Ishikawa (cell line): ENCODE results near the gene OR8D4.

Experiments
- CEBPB ChIP-seq: IDR thresholded peaks from 2 replicates; pipeline ENCODE4 v1.6.1; 2012
- EGR1 ChIP-seq: IDR thresholded peaks from 2 replicates; pipeline ENCODE4 v1.6.1; 2012
- FOXM1 ChIP-seq: IDR thresholded peaks from 2 replicates; pipeline ENCODE4 v1.6.1; 2012; ENCODE audit warnings: low read depth, borderline replicate concordance
- RAD21 ChIP-seq: IDR thresholded peaks from 2 replicates; pipeline ENCODE4 v1.6.1; 2012; ENCODE audit warnings: low read depth
- TAF1 ChIP-seq: IDR thresholded peaks from 2 replicates; pipeline ENCODE4 v1.6.1; 2012; ENCODE audit warnings: low read depth, mild to moderate bottlenecking
- TCF12 ChIP-seq: IDR thresholded peaks from 2 replicates; pipeline ENCODE4 v1.6.1; 2012; ENCODE audit warnings: low read depth
- YY1 ChIP-seq: IDR thresholded peaks from 2 replicates; pipeline ENCODE4 v1.6.1; 2012; ENCODE audit warnings: low read depth
- TF ChIP-seq, protein P1 (sequence below): IDR thresholded peaks from 2 replicates; pipeline ENCODE4 v1.6.1; 2012

DNA sequence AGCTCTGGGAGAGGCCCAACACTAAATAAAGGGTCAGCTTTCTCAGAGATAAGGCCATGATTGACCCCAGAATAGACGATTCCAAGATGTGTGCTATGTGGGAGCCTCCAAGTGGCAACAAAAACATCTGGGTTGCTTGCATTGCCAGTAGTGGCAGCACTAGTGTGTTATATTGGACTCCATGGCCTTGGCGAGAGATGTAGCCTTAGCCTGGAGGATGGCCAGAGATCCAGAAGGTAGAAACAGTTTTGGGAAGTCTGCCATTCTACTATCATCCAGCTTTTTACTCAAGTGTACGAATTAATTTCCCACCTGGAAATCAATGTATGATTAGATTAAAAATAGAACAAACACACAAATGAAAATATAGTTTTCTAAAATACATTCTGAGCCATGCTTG lies 3.0 kb downstream of the OR8D4 start:
- TF ChIP-seq YY1 (no peak), FOXM1 (no peak), CEBPB (no peak), EGR1 (no peak), TAF1 (no peak), TCF12 (no peak), RAD21 (no peak)
- TF ChIP-seq, protein P1, sequence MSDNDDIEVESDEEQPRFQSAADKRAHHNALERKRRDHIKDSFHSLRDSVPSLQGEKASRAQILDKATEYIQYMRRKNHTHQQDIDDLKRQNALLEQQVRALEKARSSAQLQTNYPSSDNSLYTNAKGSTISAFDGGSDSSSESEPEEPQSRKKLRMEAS, result no peak
